Measurements from ENCODE around the gene IFT74.
A peak's percentile ranks its signal among the peaks of the same experiment; 100 is the strongest.

IFT74 gene

GRCh38 chr9:26955921-26956859 is at the start of gene IFT74:
IFT74 (plus strand) TSS chr9:26956412; CDS start chr9:26961968, 5,556 bp downstream.
- H3K36me3 ChIP-seq (ENCODE audit: low read depth) = no peaks in the 10 kb centered on the region
- no peaks in the 10 kb centered on the region for H3K27me3 ChIP-seq (ENCODE audit: insufficient read depth, poor library complexity, severe bottlenecking)
- no peaks in the 10 kb centered on the region for H3K9me3 ChIP-seq (ENCODE audit: severe bottlenecking)
- peaks cover 5% of the 10 kb centered on the region for H3K4me1 ChIP-seq (ENCODE audit: insufficient read depth, poor library complexity, severe bottlenecking)
- no peak for TF ChIP-seq CTCF (IDR thresholded peaks at IDR 0.05; ENCODE audit: poor library complexity, severe bottlenecking)
- H3K27ac ChIP-seq (ENCODE audit: poor library complexity, severe bottlenecking) = peak within 1 kb of the TSS; percentile 25
- DNase-seq (ENCODE audit: low spot score) = peak; percentile 97
- ATAC-seq (ENCODE audit: low read depth) = peak; percentile 100
- H3K4me3 ChIP-seq (ENCODE audit: severe bottlenecking) = peak within 1 kb of the TSS; percentile 45

GRCh38 chr9:26913138-26913668 is 43.0 kb upstream of the IFT74 start:
- no peak for TF ChIP-seq CTCF (IDR thresholded peaks at IDR 0.05; ENCODE audit: poor library complexity, severe bottlenecking)
- DNase-seq (ENCODE audit: low spot score) (no peak), ATAC-seq (ENCODE audit: low read depth) (no peak)
- H3K9me3 ChIP-seq (ENCODE audit: severe bottlenecking) = no peaks in the 10 kb centered on the region
- no peak overlapping the region for H3K27ac ChIP-seq (ENCODE audit: poor library complexity, severe bottlenecking)
- no peaks in the 10 kb centered on the region for H3K4me1 ChIP-seq (ENCODE audit: insufficient read depth, poor library complexity, severe bottlenecking)
- no peaks in the 10 kb centered on the region for H3K27me3 ChIP-seq (ENCODE audit: insufficient read depth, poor library complexity, severe bottlenecking)
- H3K36me3 ChIP-seq (ENCODE audit: low read depth) = peaks cover 78% of the 10 kb centered on the region
- H3K4me3 ChIP-seq (ENCODE audit: severe bottlenecking) = no peak overlapping the region

DNA sequence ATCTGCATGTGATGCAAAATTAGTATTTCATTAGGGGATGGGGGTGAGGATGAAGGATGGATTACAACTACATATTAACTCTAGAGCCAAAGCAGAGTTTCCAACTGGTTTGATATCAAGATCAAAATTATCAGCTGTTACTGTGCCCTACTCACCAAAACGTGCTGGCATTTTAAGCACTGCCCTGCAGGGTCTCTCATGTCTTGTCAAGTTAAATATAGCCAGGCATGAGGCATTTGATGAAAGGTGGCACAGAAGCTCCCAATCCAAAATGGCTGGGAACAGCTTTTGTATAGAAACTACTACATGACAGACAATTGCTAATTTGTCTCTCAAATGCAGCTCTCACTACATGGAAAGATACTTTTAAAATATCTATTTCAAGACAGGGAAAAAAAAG is 36.5 kb upstream of the IFT74 start:
- no peaks in the 10 kb centered on the region for H3K27me3 ChIP-seq (ENCODE audit: insufficient read depth, poor library complexity, severe bottlenecking)
- no peak overlapping the region for H3K4me3 ChIP-seq (ENCODE audit: severe bottlenecking)
- no peak overlapping the region for H3K27ac ChIP-seq (ENCODE audit: poor library complexity, severe bottlenecking)
- DNase-seq (ENCODE audit: low spot score) (no peak), ATAC-seq (ENCODE audit: low read depth) (no peak)
- peaks cover 87% of the 10 kb centered on the region for H3K36me3 ChIP-seq (ENCODE audit: low read depth)
- H3K4me1 ChIP-seq (ENCODE audit: insufficient read depth, poor library complexity, severe bottlenecking) = no peaks in the 10 kb centered on the region
- TF ChIP-seq CTCF (IDR thresholded peaks at IDR 0.05; ENCODE audit: poor library complexity, severe bottlenecking) = no peak
- H3K9me3 ChIP-seq (ENCODE audit: severe bottlenecking) = no peaks in the 10 kb centered on the region

DNA sequence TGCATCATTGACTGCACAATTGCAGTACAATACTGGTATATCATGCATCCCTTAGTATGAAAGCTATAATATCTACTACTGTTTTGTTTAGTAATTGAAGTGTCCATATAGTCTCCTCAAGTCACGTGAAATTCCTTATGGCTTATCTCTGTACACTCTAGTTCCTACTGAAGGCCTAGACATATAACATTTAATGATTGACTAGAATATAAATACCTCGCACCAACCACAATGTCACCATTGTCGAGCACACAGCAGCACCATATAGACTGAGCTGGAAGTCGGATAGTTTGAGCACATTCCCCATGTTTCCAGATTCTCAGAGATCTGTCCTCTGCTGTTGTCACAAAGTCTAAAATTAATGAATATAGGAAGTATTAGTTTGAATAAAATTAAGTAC is 30.6 kb upstream of the IFT74 start:
- Histone ChIP-seq H3K27ac (ENCODE audit: poor library complexity, severe bottlenecking) (no peak overlapping the region), H3K9me3 (ENCODE audit: severe bottlenecking) (no peaks in the 10 kb centered on the region), H3K36me3 (ENCODE audit: low read depth) (peaks cover 68% of the 10 kb centered on the region), H3K4me1 (ENCODE audit: insufficient read depth, poor library complexity, severe bottlenecking) (no peaks in the 10 kb centered on the region), H3K27me3 (ENCODE audit: insufficient read depth, poor library complexity, severe bottlenecking) (no peaks in the 10 kb centered on the region), H3K4me3 (ENCODE audit: severe bottlenecking) (no peak overlapping the region)
- no peak for TF ChIP-seq CTCF (IDR thresholded peaks at IDR 0.05; ENCODE audit: poor library complexity, severe bottlenecking)
- no peak for ATAC-seq (ENCODE audit: low read depth)
- DNase-seq (ENCODE audit: low spot score) = no peak

Data from RWPE2 (cell line).